ENCODE measurements around the gene NRCAM. TPM values are rescaled to one million over a fixed set of nuclear protein-coding genes. Genes with fewer than 3 reads are reported as not detected.

Gene NRCAM
- polyA plus RNA-seq, 1 donor (not counting 4 experiments of a cell fraction or from before 2014, with no cell fraction given), result 4.0 TPM

GRCh38 chr7:108461840-108462239 lies 5.6 kb upstream of the NRCAM start:
- no peak for FAIRE-seq
- no peak overlapping the region for H3K9ac ChIP-seq (ENCODE audit: control insufficient read depth, extremely low read depth, insufficient read depth, low read length)
- peaks cover 19% of the 10 kb centered on the region for H3K27me3 ChIP-seq (ENCODE audit: control insufficient read depth, extremely low read depth, insufficient read depth, low read length)
- no peaks in the 10 kb centered on the region for H3K79me2 ChIP-seq (ENCODE audit: control insufficient read depth, insufficient read depth, low read length)
- no peak overlapping the region for H3K4me3 ChIP-seq (ENCODE audit: control insufficient read depth in 2 of 3, extremely low read depth in 1 of 3, insufficient read depth in 2 of 3, low read depth in 1 of 3, low read length in 3 of 3)
- no peaks in the 10 kb centered on the region for H3K9me3 ChIP-seq (ENCODE audit: control insufficient read depth, low read depth, low read length)
- no peak overlapping the region for H3K4me2 ChIP-seq (ENCODE audit: control insufficient read depth, extremely low read depth, insufficient read depth, low read depth, low read length)
- TF ChIP-seq CTCF (optimal IDR thresholded peaks at IDR 0.05 in 1 of 3, IDR thresholded peaks at IDR 0.05 in 1 of 3, conservative IDR thresholded peaks at IDR 0.05 in 1 of 3; ENCODE audit: extremely low read depth in 1 of 3, insufficient read depth in 2 of 3, low read length in 3 of 3) (no peak), EZH2 (IDR thresholded peaks at IDR 0.05; ENCODE audit: low read length) (no peak)
- H3K4me1 ChIP-seq (ENCODE audit: control insufficient read depth, extremely low read depth, insufficient read depth, low read length), result no peaks in the 10 kb centered on the region
- no peaks in the 10 kb centered on the region for H3K9me1 ChIP-seq (ENCODE audit: control insufficient read depth, extremely low read depth, insufficient read depth, low read length)
- no peak overlapping the region for H2AFZ ChIP-seq (ENCODE audit: control insufficient read depth, low read length)
- dilution Hi-C loops (cut with MboI; ENCODE audit: extremely low pct_ligation_motif_present, low sequenced_read_pairs), result no loop called here
- H3K27ac ChIP-seq (ENCODE audit: control insufficient read depth, insufficient read depth, low read length), result no peak overlapping the region
- H4K20me1 ChIP-seq (ENCODE audit: control insufficient read depth, extremely low read depth, insufficient read depth, low read length), result no peaks in the 10 kb centered on the region
- no peaks in the 10 kb centered on the region for H3K36me3 ChIP-seq (ENCODE audit: control insufficient read depth in 2 of 2, extremely low read depth in 1 of 2, insufficient read depth in 2 of 2, low read length in 2 of 2)
- no peak for DNase-seq (ENCODE audit: low read depth, low spot score)

GRCh38 chr7:108460964-108461363 lies 4.7 kb upstream of the NRCAM start:
- Histone ChIP-seq H2AFZ (ENCODE audit: control insufficient read depth, low read length) (no peak overlapping the region), H3K4me3 (ENCODE audit: control insufficient read depth in 2 of 3, extremely low read depth in 1 of 3, insufficient read depth in 2 of 3, low read depth in 1 of 3, low read length in 3 of 3) (no peak overlapping the region), H3K36me3 (ENCODE audit: control insufficient read depth in 2 of 2, extremely low read depth in 1 of 2, insufficient read depth in 2 of 2, low read length in 2 of 2) (no peaks in the 10 kb centered on the region), H3K4me1 (ENCODE audit: control insufficient read depth, extremely low read depth, insufficient read depth, low read length) (no peaks in the 10 kb centered on the region), H3K27ac (ENCODE audit: control insufficient read depth, insufficient read depth, low read length) (no peak overlapping the region), H3K4me2 (ENCODE audit: control insufficient read depth, extremely low read depth, insufficient read depth, low read depth, low read length) (no peak overlapping the region), H3K27me3 (ENCODE audit: control insufficient read depth, extremely low read depth, insufficient read depth, low read length) (peaks cover 27% of the 10 kb centered on the region), H4K20me1 (ENCODE audit: control insufficient read depth, extremely low read depth, insufficient read depth, low read length) (no peaks in the 10 kb centered on the region), H3K9me1 (ENCODE audit: control insufficient read depth, extremely low read depth, insufficient read depth, low read length) (no peaks in the 10 kb centered on the region), H3K9ac (ENCODE audit: control insufficient read depth, extremely low read depth, insufficient read depth, low read length) (no peak overlapping the region), H3K79me2 (ENCODE audit: control insufficient read depth, insufficient read depth, low read length) (no peaks in the 10 kb centered on the region), H3K9me3 (ENCODE audit: control insufficient read depth, low read depth, low read length) (no peaks in the 10 kb centered on the region)
- no peak for FAIRE-seq
- dilution Hi-C loops (cut with MboI; ENCODE audit: extremely low pct_ligation_motif_present, low sequenced_read_pairs), result no loop called here
- TF ChIP-seq EZH2 (IDR thresholded peaks at IDR 0.05; ENCODE audit: low read length) (no peak), CTCF (optimal IDR thresholded peaks at IDR 0.05 in 1 of 3, IDR thresholded peaks at IDR 0.05 in 1 of 3, conservative IDR thresholded peaks at IDR 0.05 in 1 of 3; ENCODE audit: extremely low read depth in 1 of 3, insufficient read depth in 2 of 3, low read length in 3 of 3) (no peak)
- DNase-seq (ENCODE audit: low read depth, low spot score), result no peak

All from keratinocyte (primary cell).